ENCODE results near the gene SRL. TPM values are rescaled to one million over a fixed set of nuclear protein-coding genes. Genes with fewer than 3 reads are reported as not detected.

Gene SRL
- total and polyA plus RNA-seq, 2 of the 13 experiments (the other 11 are each of a cell fraction or from before 2014, with no cell fraction given) = 0.05 TPM; not detected in 1

GRCh38 chr16:4253394-4254150 is 11.7 kb upstream of the SRL start (continued):
- TF ChIP-seq ZNF83 (CRISPR knock-in tag; IDR thresholded peaks at IDR 0.05; ENCODE audit: borderline replicate concordance) (no peak), SNAPC2 (CRISPR knock-in tag; IDR thresholded peaks at IDR 0.05) (no peak), ZNF766 (CRISPR knock-in tag; IDR thresholded peaks at IDR 0.05; ENCODE audit: borderline replicate concordance) (peak; percentile 47; the same call in 1 of the 2 replicates), ZNF292 (CRISPR knock-in tag; IDR thresholded peaks at IDR 0.05; ENCODE audit: borderline replicate concordance, low read depth) (no peak), ZNF20 (CRISPR knock-in tag; IDR thresholded peaks at IDR 0.05) (no peak), ZNF709 (CRISPR knock-in tag; IDR thresholded peaks at IDR 0.05) (peak; percentile 80; the same call in 1 of the 2 replicates), IRX3 (CRISPR knock-in tag; IDR thresholded peaks at IDR 0.05; ENCODE audit: borderline replicate concordance, low read depth) (no peak), ZNF296 (CRISPR knock-in tag; conservative IDR thresholded peaks at IDR 0.05) (no peak), ZNF552 (CRISPR knock-in tag; IDR thresholded peaks at IDR 0.05; ENCODE audit: borderline replicate concordance) (no peak), MED1 (CRISPR knock-in tag; IDR thresholded peaks at IDR 0.05) (peak; percentile 69), ZFAT (CRISPR knock-in tag; conservative IDR thresholded peaks at IDR 0.05) (0 out of 2 replicates have a peak, but pooled peaks have one; percentile 26), ZNF142 (CRISPR knock-in tag; IDR thresholded peaks at IDR 0.05) (peak; percentile 78; the same call in 1 of the 2 replicates), HMGXB3 (CRISPR knock-in tag; IDR thresholded peaks at IDR 0.05; ENCODE audit: borderline replicate concordance) (no peak), IRF2 (CRISPR knock-in tag; IDR thresholded peaks at IDR 0.05) (peak; percentile 48; the same call in 1 of the 2 replicates), DRAP1 (CRISPR knock-in tag; IDR thresholded peaks at IDR 0.05) (peak; percentile 57; the same call in 1 of the 2 replicates), ZNF263 (CRISPR knock-in tag; IDR thresholded peaks at IDR 0.05) (0 out of 2 replicates have a peak, but pooled peaks have one; percentile 12), ETV6 (CRISPR knock-in tag; conservative IDR thresholded peaks at IDR 0.05) (no peak), NFYB (CRISPR knock-in tag; IDR thresholded peaks at IDR 0.05) (no peak), NR1H2 (CRISPR knock-in tag; IDR thresholded peaks at IDR 0.05; ENCODE audit: borderline replicate concordance, low read depth) (no peak)

All from HepG2 (cell line).